ENCODE results near the gene PSORS1C1.

The PSORS1C1 gene

DNA sequence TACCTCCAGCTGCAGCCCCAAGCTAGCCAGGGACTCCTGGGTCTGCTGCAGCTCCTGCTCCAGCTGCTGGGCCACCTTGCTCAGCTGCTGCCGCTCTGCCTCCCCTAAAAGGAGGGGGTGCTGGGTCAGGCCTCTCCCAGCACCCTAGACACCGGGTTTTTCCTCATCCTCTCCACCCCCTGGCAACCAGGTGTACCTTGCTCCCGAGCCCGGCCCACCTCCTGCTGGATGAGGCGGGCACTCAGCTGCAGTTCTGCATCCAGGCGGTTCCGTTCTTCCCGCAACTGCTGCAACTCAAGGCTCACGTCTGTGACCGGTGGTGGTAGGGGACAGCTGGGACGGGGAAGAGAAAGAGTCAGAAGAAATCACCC lies 30.4 kb downstream of the PSORS1C1 start:
- no peak for DNase-seq (ENCODE audit: low read depth)
- TF ChIP-seq, protein P1, sequence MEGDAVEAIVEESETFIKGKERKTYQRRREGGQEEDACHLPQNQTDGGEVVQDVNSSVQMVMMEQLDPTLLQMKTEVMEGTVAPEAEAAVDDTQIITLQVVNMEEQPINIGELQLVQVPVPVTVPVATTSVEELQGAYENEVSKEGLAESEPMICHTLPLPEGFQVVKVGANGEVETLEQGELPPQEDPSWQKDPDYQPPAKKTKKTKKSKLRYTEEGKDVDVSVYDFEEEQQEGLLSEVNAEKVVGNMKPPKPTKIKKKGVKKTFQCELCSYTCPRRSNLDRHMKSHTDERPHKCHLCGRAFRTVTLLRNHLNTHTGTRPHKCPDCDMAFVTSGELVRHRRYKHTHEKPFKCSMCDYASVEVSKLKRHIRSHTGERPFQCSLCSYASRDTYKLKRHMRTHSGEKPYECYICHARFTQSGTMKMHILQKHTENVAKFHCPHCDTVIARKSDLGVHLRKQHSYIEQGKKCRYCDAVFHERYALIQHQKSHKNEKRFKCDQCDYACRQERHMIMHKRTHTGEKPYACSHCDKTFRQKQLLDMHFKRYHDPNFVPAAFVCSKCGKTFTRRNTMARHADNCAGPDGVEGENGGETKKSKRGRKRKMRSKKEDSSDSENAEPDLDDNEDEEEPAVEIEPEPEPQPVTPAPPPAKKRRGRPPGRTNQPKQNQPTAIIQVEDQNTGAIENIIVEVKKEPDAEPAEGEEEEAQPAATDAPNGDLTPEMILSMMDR (IDR thresholded peaks at IDR 0.05; ENCODE audit: low read length, missing control alignments): no peak
- no peak overlapping the region for H3K4me3 ChIP-seq (replicated peaks; ENCODE audit: low read depth, low read length)

DNA sequence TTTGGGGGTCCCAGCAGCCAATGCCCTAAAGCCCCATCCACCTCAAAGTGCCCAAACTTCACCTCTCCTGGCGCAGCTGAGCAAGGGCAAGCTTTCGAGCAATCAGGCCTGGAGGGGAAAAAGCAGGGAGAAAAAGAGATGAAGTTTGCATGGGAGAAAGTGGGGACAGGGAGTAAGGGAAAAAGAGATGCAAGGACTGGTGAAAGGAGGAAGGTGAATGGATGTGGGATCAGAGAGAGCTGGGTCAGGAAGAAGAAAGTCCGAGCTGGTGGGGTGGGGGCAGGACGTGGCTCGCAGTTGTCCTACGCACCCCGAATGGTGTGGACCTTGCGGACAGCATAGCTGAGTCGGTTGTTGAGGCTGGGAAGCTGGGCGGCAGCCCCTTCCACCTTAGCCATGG lies 30.8 kb downstream of the PSORS1C1 start:
- TF ChIP-seq, protein P1 (IDR thresholded peaks at IDR 0.05; ENCODE audit: low read length, missing control alignments): no peak
- H3K4me3 ChIP-seq (replicated peaks; ENCODE audit: low read depth, low read length): no peak overlapping the region
- no peak for DNase-seq (ENCODE audit: low read depth)

DNA sequence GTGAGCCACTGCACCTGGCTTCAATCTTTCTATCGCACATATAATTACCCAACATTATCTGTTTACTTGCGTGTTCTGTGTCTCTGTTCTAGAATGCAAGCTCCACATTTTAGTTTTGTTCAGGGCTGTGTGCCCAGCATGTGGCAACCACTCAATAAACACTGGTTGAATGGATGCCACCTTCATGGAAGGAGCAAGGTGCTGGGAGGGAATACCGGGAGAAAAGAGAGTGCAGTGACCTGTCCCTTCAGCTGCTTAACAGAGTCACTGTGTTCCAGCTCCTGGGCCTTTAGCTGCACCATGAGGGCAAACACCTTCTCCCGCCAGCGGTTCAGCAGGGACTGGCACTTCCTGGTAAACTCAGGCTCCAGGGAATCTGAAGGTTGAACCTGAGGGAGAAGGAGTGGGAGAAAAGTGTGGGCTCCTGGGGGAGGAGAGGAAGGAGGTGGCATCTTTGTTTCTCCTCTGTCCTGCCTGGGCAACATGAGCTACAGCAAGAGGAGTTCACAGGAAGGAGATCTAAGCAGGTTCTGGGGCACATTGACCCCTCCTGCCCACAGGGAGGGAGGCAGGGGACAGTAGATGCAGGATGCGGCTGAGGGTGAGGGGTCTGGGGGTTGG lies 35.3 kb downstream of the PSORS1C1 start:
- TF ChIP-seq, protein P1 (IDR thresholded peaks at IDR 0.05; ENCODE audit: low read length, missing control alignments): no peak
- DNase-seq (ENCODE audit: low read depth): no peak
- H3K4me3 ChIP-seq (replicated peaks; ENCODE audit: low read depth, low read length): no peak overlapping the region

DNA sequence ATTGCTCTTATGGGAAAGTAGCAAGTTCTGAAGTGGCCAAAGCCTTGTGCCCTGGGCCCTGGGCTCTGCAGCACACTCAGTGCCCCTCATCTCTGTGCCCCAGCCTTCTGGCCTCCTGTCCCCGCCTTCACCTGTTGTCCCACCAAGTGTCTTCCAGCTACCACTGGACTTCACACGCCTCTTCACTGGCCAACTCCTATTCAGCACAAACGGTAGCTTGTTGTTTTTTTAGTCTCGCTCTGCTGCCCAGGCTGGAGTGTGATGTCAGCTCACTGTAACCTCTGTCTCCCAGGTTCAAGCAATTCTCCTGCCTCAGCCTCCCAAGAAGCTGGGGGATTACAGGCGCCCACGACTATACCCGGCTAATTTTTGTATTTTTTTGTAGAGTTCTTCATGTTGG lies 38.2 kb downstream of the PSORS1C1 start:
- no peak overlapping the region for H3K4me3 ChIP-seq (replicated peaks; ENCODE audit: low read depth, low read length)
- DNase-seq (ENCODE audit: low read depth): no peak
- TF ChIP-seq, protein P1 (IDR thresholded peaks at IDR 0.05; ENCODE audit: low read length, missing control alignments): no peak

DNA sequence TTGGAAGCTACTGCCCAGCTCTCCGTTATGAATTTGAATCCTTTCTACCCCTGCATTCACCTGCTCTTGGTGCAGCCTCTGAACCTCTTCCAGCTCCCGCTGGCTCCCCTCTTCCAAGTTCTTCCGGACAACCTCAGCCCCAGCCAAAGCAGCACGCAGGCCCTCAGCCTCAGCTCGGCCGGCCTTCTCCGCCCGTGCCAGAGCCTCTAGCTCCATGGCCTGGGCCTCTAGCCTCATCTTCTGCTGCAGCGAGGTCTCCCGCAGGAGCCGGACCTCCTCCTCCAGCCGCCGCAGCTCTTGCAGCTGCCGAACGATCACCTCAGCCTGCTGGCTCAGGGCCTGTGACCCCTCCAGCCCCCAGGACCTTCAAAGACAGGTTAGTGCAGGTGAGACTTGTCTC lies 39.8 kb downstream of the PSORS1C1 start:
- TF ChIP-seq, protein P1 (IDR thresholded peaks at IDR 0.05; ENCODE audit: low read length, missing control alignments): no peak
- DNase-seq (ENCODE audit: low read depth): no peak
- no peak overlapping the region for H3K4me3 ChIP-seq (replicated peaks; ENCODE audit: low read depth, low read length)

DNA sequence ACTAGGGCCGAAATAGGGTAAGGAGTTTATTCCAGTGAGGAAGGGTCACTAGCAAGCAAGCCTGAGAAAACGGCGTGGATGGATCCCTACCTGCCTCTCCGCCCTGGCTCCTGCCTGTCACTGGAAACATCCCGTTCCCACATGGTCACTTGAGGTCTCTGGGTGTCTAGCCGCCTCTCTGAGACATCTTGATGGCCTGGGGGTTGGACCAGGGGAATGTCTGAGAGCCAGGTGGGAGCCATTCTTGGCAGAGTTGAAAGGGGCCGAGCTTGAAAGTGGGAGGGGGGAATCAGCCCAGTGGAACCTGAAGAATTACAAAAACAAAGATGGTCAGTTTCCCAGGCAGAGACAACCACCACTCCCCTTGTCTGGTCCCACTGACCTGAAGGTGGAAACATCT lies 42.0 kb downstream of the PSORS1C1 start:
- TF ChIP-seq, protein P1 (IDR thresholded peaks at IDR 0.05; ENCODE audit: low read length, missing control alignments): no peak
- H3K4me3 ChIP-seq (replicated peaks; ENCODE audit: low read depth, low read length): no peak overlapping the region
- no peak for DNase-seq (ENCODE audit: low read depth)

DNA sequence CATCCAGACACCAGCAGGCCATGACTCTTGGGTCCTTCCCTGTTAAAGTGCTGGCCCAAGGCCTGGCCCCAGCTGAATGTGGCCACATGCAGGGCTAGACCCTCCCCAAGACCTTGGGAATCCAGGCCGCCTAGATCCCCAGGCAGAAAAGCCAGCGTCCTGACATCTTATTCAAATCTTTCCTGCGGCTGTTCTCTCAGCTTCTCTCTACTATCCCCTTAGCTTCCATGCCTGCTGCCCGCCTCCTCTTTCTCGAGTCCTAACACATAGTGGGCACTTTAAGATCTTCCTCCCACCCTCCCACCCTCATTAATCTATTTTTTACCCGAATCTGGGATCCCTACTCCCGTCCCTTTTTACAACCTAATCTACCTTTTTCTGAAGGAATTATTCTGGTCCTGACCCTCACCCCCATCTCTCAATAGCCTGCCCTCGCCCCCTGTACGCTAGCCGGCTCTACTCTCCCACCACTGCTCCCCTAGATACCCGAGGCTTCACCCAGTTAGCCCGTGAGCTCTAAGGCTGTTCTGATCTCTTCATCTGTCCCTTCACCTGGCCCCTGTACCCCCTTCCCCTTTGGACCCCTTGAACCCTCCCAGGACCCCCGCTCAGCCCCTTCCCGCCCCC lies 43.0 kb downstream of the PSORS1C1 start, which contains the start of gene CCHCR1:
Gene CCHCR1 (minus strand): TSS at position 290 of the 627 bp plus-strand sequence. CDS start 202 bp downstream, at position 88.
- DNase-seq (ENCODE audit: low read depth): no peak
- TF ChIP-seq, protein P1 (IDR thresholded peaks at IDR 0.05; ENCODE audit: low read length, missing control alignments): no peak
- peak within 1 kb of the TSS; percentile 86 for H3K4me3 ChIP-seq (replicated peaks; ENCODE audit: low read depth, low read length)
